Spleen (tissue), 11 donors: ENCODE results near the gene ID2. TPM values are rescaled to one million over a fixed set of nuclear protein-coding genes. Genes with fewer than 3 reads are reported as not detected.
A peak's percentile ranks its signal among the peaks of the same experiment; 100 is the strongest.

Source experiments
- DNase-seq: peaks from one replicate; pipeline ENCODE4 v3.0.0-alpha.2; 2020
- H3K27ac ChIP-seq, 8 donors: fragments of 200-600 bp; sonication (generic) in 7 of 8; 1 replicate in 4 of 8; 2 replicates in 4 of 8; pipeline versions ENCODE4 v1.5.0 to v1.8.0; 2016 to 2021; ENCODE audit warnings: inconsistent platforms in 4 of 8, mild to moderate bottlenecking in 4 of 8, moderate library complexity in 1 of 8
- H3K27me3 ChIP-seq, 7 donors: fragments of 200-600 bp; sonication (generic) in 6 of 7; replicated peaks in 1 of 7; 1 replicate in 4 of 7; 2 replicates in 3 of 7; pipeline versions ENCODE4 v1.5.0 to v1.8.0; 2016 to 2021; ENCODE audit warnings: inconsistent platforms in 3 of 7, mild to moderate bottlenecking in 1 of 7
- H3K36me3 ChIP-seq, 6 donors: fragments of 200-600 bp; sonication (generic) in 5 of 6; 1 replicate in 4 of 6; 2 replicates in 2 of 6; pipeline versions ENCODE4 v1.5.0 to v1.8.0; 2016 to 2021; ENCODE audit warnings: inconsistent platforms in 2 of 6
- H3K4me1 ChIP-seq, 6 donors: fragments of 200-600 bp; sonication (generic) in 5 of 6; 1 replicate in 3 of 6; 2 replicates in 3 of 6; pipeline versions ENCODE4 v1.5.0 to v1.8.0; 2016 to 2021; ENCODE audit warnings: inconsistent platforms in 3 of 6
- H3K4me3 ChIP-seq, 8 donors: fragments of 200-600 bp; sonication (generic) in 7 of 8; 1 replicate in 4 of 8; 2 replicates in 4 of 8; pipeline versions ENCODE4 v1.5.0 to v1.8.0; 2016 to 2021; ENCODE audit warnings: inconsistent platforms in 4 of 8, mild to moderate bottlenecking in 4 of 8, moderate library complexity in 2 of 8
- H3K9me3 ChIP-seq, 8 donors: fragments of 200-600 bp; sonication (generic) in 7 of 8; 1 replicate in 4 of 8; 2 replicates in 4 of 8; pipeline versions ENCODE4 v1.5.0 to v1.8.0; 2016 to 2021; ENCODE audit warnings: inconsistent platforms in 4 of 8
- POLR2A ChIP-seq, 3 donors: fragments of 450-650 bp; IDR thresholded peaks; one replicate each; pipeline ENCODE4 v1.5.1; 2017; ENCODE audit warnings: antibody characterized with exemption in 3 of 3, mild to moderate bottlenecking in 1 of 3
- POLR2AphosphoS5 ChIP-seq, 3 donors: sonication (generic); formaldehyde crosslinking; IDR thresholded peaks; one replicate each; pipeline ENCODE4 v1.5.1; 2017; ENCODE audit warnings: antibody characterized with exemption in 3 of 3
- WGBS, 5 donors: extraction: QIAGEN DNeasy Blood & Tissue Kit in 3 of 5; methylation state at CpG; one replicate each; pipeline versions ENCODE4 v1.1.5 to v1.1.7; 2013 to 2018; 5-methylcytosine and 5-hydroxymethylcytosine counted together
- intact Hi-C: fragments of 100-400 bp; cut with DNase I; formaldehyde crosslinking; loops from one replicate; pipeline ENCODE4 v1.15.0; 2023; ENCODE audit warnings: low total_unique reads
- polyA plus RNA-seq, 3 donors: library from polyadenylated mRNA; stranded (reverse); fragments of 200-250 nt; gene quantifications; one replicate each; pipeline ENCODE4 v1.2.1, GENCODE V29; 2013
- total RNA-seq, 7 donors: library from RNA; depleted of rRNA in 3 of 7; stranded (reverse); fragments of >200 nt in 3 of 7; fragmentation: NEBNext Ultra II Directional in 4 of 7; extraction: Animal tissue kit (Norgen Biotek cat#: 25700) in 4 of 7; gene quantifications; one replicate each; pipeline versions ENCODE4 v1.1.0 to v1.2.1, GENCODE V29; 2016 to 2021
- TF ChIP-seq, protein P1 (sequence below), 11 experiments: fragments of 200-600 bp in 7 of 11; fragments of 450-650 bp in 4 of 11; sonication (generic) in 4 of 11; IDR thresholded peaks in 8 of 11; conservative IDR thresholded peaks in 3 of 11; 1 replicate in 7 of 11; 2 replicates in 4 of 11; pipeline versions ENCODE4 v1.4.0 to v1.8.0; 2016 to 2021; ENCODE audit warnings: antibody characterized with exemption in 11 of 11, inconsistent platforms in 4 of 11, mild to moderate bottlenecking in 1 of 11
- donor health status: healthy with polysubstance abuse.
- donor health status: DM: no; HTN: no; CAD: no; lungs with moderate emphysema.
- donor health status: DM: no; HTN: no; CAD: no.
- donor health status: Bipolar disorder and iron deficiency.
- donor health status: healthy.
- donor health status: DM: no; HTN: no; CAD: no.
- donor health status: DM: yes; HTN: yes; CAD: no.

ID2 gene
- total and polyA plus RNA-seq, 10 donors, result 42.8 to 343 (median 90.1) TPM

- peak overlapping the region; percentile 40 to 75 (median 60) for H3K4me3 ChIP-seq
- DNase-seq, result peak; percentile 89
- intact Hi-C loops, result loop anchor here (5.0 kb wide), 1 partner anchor 1584 kb away; no protein-coding TSS in a partner anchor
Observed at GRCh38 chr2:8680822-8681760, 765 bp upstream of the ID2 start.

GRCh38 chr2:8682719-8683667 lies 1.1 kb downstream of the ID2 start:
- Histone ChIP-seq H3K4me3 (peak overlapping the region; percentile 52 to 75 (median 70)), H3K36me3 (no peaks in the 10 kb centered on the region), H3K9me3 (no peaks in the 10 kb centered on the region), H3K27me3 (peaks cover 0 to 70% (median 13%) of the 10 kb centered on the region in 7 donors), H3K27ac (peak overlapping the region; percentile 74 to 96 (median 88)), H3K4me1 (peaks cover 14 to 69% (median 51%) of the 10 kb centered on the region in 6 donors)
- TF ChIP-seq POLR2A (IDR thresholded peaks at IDR 0.05), result peak in 1 of 3 donors; percentile 13
- TF ChIP-seq POLR2AphosphoS5 (IDR thresholded peaks at IDR 0.05), result peak in 2 of 3 donors; percentile 14 to 29
- TF ChIP-seq, protein P1, sequence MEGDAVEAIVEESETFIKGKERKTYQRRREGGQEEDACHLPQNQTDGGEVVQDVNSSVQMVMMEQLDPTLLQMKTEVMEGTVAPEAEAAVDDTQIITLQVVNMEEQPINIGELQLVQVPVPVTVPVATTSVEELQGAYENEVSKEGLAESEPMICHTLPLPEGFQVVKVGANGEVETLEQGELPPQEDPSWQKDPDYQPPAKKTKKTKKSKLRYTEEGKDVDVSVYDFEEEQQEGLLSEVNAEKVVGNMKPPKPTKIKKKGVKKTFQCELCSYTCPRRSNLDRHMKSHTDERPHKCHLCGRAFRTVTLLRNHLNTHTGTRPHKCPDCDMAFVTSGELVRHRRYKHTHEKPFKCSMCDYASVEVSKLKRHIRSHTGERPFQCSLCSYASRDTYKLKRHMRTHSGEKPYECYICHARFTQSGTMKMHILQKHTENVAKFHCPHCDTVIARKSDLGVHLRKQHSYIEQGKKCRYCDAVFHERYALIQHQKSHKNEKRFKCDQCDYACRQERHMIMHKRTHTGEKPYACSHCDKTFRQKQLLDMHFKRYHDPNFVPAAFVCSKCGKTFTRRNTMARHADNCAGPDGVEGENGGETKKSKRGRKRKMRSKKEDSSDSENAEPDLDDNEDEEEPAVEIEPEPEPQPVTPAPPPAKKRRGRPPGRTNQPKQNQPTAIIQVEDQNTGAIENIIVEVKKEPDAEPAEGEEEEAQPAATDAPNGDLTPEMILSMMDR (IDR thresholded peaks at IDR 0.05 in 8 of 11, conservative IDR thresholded peaks at IDR 0.05 in 3 of 11), result peak in 1 of 11 experiments; percentile 10
- DNase-seq, result peak; percentile 88
- intact Hi-C loops, result loop anchor here (5.0 kb wide), 1 partner anchor 1586 kb away; no protein-coding TSS in a partner anchor
- 0 to 1% (median 1%) methylated on average over 30 of the region's 30 CpGs for WGBS, 5 donors

More at GRCh38 chr2:8680822-8681760, 765 bp upstream of the ID2 start:
- Histone ChIP-seq H3K9me3 (peaks cover 0 to 2% (median 0%) of the 10 kb centered on the region in 8 donors), H3K27ac (peak overlapping the region; percentile 68 to 96 (median 92)), H3K36me3 (no peaks in the 10 kb centered on the region), H3K27me3 (peaks cover 0 to 89% (median 28%) of the 10 kb centered on the region in 7 donors), H3K4me1 (peaks cover 17 to 86% (median 67%) of the 10 kb centered on the region in 6 donors)
- TF ChIP-seq POLR2A (IDR thresholded peaks at IDR 0.05) (peak in 1 of 3 donors; percentile 25), POLR2AphosphoS5 (IDR thresholded peaks at IDR 0.05) (peak in 2 of 3 donors; percentile 44 to 76)
- TF ChIP-seq, protein P1 (IDR thresholded peaks at IDR 0.05 in 8 of 11, conservative IDR thresholded peaks at IDR 0.05 in 3 of 11), result no peak
- WGBS, 5 donors, result 1 to 3% (median 2%) methylated on average over 29 to 30 of the region's 30 CpGs

DNA sequence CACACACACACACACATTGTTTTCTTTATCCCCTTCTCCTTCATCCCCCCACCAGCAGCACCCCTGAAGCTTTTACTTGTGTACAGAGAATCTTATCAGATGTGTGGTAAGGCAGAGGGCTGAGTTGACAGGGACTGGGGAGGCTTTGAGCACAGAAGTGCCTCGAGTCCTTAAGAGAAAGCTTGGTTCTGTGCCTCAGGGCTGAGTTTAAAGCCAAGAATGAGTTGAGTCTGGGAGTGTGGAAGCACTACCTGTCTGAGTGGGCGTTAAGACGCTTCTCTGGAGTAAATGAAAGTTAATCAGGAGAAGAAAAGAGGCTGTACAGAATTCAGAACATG lies 2.7 kb downstream of the ID2 start:
- peak overlapping the region; percentile 70 to 96 (median 88) for H3K27ac ChIP-seq
- no peaks in the 10 kb centered on the region for H3K36me3 ChIP-seq
- intact Hi-C loops, result loop anchor here (5.0 kb wide), 1 partner anchor 1587 kb away; no protein-coding TSS in a partner anchor
- no peaks in the 10 kb centered on the region for H3K9me3 ChIP-seq
- DNase-seq, result no peak
- WGBS, 5 donors, result 18 to 31% (median 25%) methylated on average over 3 of the region's 3 CpGs
- TF ChIP-seq, protein P1 (IDR thresholded peaks at IDR 0.05 in 8 of 11, conservative IDR thresholded peaks at IDR 0.05 in 3 of 11), result no peak
- TF ChIP-seq POLR2AphosphoS5 (IDR thresholded peaks at IDR 0.05) (no peak), POLR2A (IDR thresholded peaks at IDR 0.05) (no peak)
- peaks cover 0 to 59% (median 8%) of the 10 kb centered on the region in 7 donors for H3K27me3 ChIP-seq
- H3K4me3 ChIP-seq, result peak overlapping the region; percentile 48 to 75 (median 68)
- H3K4me1 ChIP-seq, result peaks cover 14 to 56% (median 40%) of the 10 kb centered on the region in 6 donors
